HAP-1 (cell line): ENCODE data around the gene RXRA.

Experiments
- DNase-seq, 2 experiments: peaks; one replicate each; pipeline ENCODE4 v3.0.0-alpha.2; 2016 to 2020; ENCODE audit warnings: low spot score in 2 of 2
- H3K27me3 ChIP-seq: fragments of 250-450 bp; sonication (Bioruptor Pico); 2 replicates; pipeline ENCODE4 v1.5.1; 2020; ENCODE audit warnings: low read depth, mild to moderate bottlenecking, moderate library complexity
- H3K36me3 ChIP-seq: fragments of 250-450 bp; sonication (Bioruptor Pico); replicated peaks from 2 replicates; pipeline ENCODE4 v1.5.1; 2020; ENCODE audit warnings: mild to moderate bottlenecking
- H3K4me1 ChIP-seq: fragments of 250-450 bp; sonication (Bioruptor Pico); 2 replicates; pipeline ENCODE4 v1.5.1; 2020; ENCODE audit warnings: mild to moderate bottlenecking
- H3K4me3 ChIP-seq: fragments of 250-450 bp; sonication (Bioruptor Pico); 2 replicates; pipeline ENCODE4 v1.5.1; 2020; ENCODE audit warnings: mild to moderate bottlenecking, moderate library complexity
- H3K9me3 ChIP-seq: fragments of 250-450 bp; sonication (Bioruptor Pico); 2 replicates; pipeline ENCODE4 v1.5.1; 2020; ENCODE audit warnings: mild to moderate bottlenecking, moderate library complexity
- in situ Hi-C: fragments of 300-500 bp; cut with MboI; formaldehyde crosslinking; loops from 3 replicates; pipeline ENCODE4 v1.14.3; 2020; ENCODE audit warnings: low sequenced_read_pairs, inconsistent platforms, mixed read lengths

RXRA gene

GRCh38 chr9:134458207-134459108 lies 132.2 kb downstream of the RXRA start:
- Histone ChIP-seq H3K9me3 (no peaks in the 10 kb centered on the region), H3K27me3 (no peaks in the 10 kb centered on the region), H3K4me3 (no peak overlapping the region), H3K36me3 (no peaks in the 10 kb centered on the region), H3K4me1 (no peaks in the 10 kb centered on the region)
- no peak for DNase-seq
- in situ Hi-C loops: no loop called here

GRCh38 chr9:134459164-134459563 lies 132.9 kb downstream of the RXRA start:
- H3K36me3 ChIP-seq: no peaks in the 10 kb centered on the region
- H3K4me3 ChIP-seq: no peak overlapping the region
- H3K9me3 ChIP-seq: no peaks in the 10 kb centered on the region
- no peak for DNase-seq
- H3K27me3 ChIP-seq: no peaks in the 10 kb centered on the region
- H3K4me1 ChIP-seq: no peaks in the 10 kb centered on the region
- in situ Hi-C loops: no loop called here

DNA sequence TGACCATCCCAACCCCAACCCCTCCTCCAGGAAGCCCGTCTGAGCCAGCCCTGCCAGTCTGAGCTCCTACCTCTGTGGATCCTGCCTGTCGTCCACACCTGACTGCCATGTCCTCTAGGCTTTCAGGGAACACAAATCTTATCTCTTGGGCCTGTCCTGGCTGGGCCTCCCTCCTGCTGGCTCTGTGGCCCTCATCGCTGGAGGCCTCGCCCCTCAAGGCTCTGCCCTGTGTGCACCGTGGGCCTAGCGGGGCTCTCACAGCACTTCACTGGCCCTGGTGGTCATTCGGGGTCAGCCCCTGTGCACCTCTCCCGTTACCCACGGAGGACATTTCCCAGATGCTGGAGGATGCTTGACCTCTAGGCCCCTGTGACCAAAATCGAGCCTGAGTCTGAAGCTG lies 133.3 kb downstream of the RXRA start:
- H3K9me3 ChIP-seq: no peaks in the 10 kb centered on the region
- H3K36me3 ChIP-seq: no peaks in the 10 kb centered on the region
- H3K4me1 ChIP-seq: no peaks in the 10 kb centered on the region
- in situ Hi-C loops: no loop called here
- H3K4me3 ChIP-seq: no peak overlapping the region
- no peak for DNase-seq
- H3K27me3 ChIP-seq: no peaks in the 10 kb centered on the region

GRCh38 chr9:134460206-134460605 lies 134.0 kb downstream of the RXRA start:
- Histone ChIP-seq H3K4me1 (no peaks in the 10 kb centered on the region), H3K9me3 (no peaks in the 10 kb centered on the region), H3K4me3 (no peak overlapping the region), H3K27me3 (no peaks in the 10 kb centered on the region), H3K36me3 (no peaks in the 10 kb centered on the region)
- no peak for DNase-seq
- in situ Hi-C loops: no loop called here

DNA sequence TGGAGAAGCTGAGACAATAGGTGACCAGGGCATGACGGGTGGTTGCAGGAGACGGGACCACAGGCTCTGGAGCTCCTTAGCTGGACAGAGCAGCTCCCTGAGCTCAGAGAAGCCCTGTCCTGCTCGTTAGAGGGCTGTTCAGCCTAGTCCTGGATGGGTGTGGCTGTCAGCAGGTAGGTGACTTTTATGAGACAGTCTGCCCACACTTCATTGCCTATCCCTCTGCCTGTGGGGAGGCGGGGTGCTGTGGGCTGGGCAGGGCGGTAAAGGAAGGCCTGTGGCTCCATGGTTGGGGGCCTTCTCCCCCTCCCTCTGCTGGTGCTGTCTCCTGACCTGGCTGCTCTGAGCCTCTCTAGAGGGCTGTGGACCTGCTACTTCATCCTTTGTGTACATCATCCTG lies 134.6 kb downstream of the RXRA start:
- in situ Hi-C loops: no loop called here
- Histone ChIP-seq H3K4me1 (no peaks in the 10 kb centered on the region), H3K4me3 (no peak overlapping the region), H3K9me3 (no peaks in the 10 kb centered on the region), H3K36me3 (no peaks in the 10 kb centered on the region), H3K27me3 (no peaks in the 10 kb centered on the region)
- no peak for DNase-seq

- DNase-seq: no peak
- in situ Hi-C loops: no loop called here
Observed at GRCh38 chr9:134461426-134461982, 135.2 kb downstream of the RXRA start.

DNA sequence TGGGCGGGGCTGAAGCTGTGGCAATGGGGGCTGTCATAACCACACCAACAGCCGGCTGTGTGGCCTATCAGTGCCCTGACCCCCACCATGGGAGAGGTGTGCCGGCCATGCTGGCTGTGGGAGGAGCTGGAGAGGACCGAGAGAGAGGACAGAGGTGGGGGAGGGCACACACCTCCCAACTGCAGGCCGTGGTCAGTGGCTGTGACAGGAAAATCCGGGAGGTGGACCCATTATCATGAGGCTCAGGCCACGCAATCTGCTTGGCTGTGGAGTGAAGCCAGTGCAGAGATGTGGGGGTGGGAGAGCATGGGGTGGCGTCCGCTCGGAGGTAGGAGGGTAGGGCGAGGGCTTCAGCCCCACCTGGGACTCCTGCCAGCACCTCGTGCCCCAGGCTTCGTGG lies 136.1 kb downstream of the RXRA start:
- Histone ChIP-seq H3K9me3 (no peaks in the 10 kb centered on the region), H3K36me3 (no peaks in the 10 kb centered on the region), H3K4me3 (no peak overlapping the region), H3K4me1 (no peaks in the 10 kb centered on the region), H3K27me3 (no peaks in the 10 kb centered on the region)
- DNase-seq: no peak
- in situ Hi-C loops: no loop called here

More at GRCh38 chr9:134461426-134461982, 135.2 kb downstream of the RXRA start:
- H3K4me3 ChIP-seq: no peak overlapping the region
- H3K4me1 ChIP-seq: no peaks in the 10 kb centered on the region
- no peaks in the 10 kb centered on the region for H3K27me3 ChIP-seq
- no peaks in the 10 kb centered on the region for H3K36me3 ChIP-seq
- no peaks in the 10 kb centered on the region for H3K9me3 ChIP-seq

GRCh38 chr9:134463280-134463679 lies 137.0 kb downstream of the RXRA start:
- no peaks in the 10 kb centered on the region for H3K27me3 ChIP-seq
- H3K9me3 ChIP-seq: no peaks in the 10 kb centered on the region
- DNase-seq: no peak
- H3K4me1 ChIP-seq: no peaks in the 10 kb centered on the region
- H3K36me3 ChIP-seq: no peaks in the 10 kb centered on the region
- in situ Hi-C loops: no loop called here
- no peak overlapping the region for H3K4me3 ChIP-seq

DNA sequence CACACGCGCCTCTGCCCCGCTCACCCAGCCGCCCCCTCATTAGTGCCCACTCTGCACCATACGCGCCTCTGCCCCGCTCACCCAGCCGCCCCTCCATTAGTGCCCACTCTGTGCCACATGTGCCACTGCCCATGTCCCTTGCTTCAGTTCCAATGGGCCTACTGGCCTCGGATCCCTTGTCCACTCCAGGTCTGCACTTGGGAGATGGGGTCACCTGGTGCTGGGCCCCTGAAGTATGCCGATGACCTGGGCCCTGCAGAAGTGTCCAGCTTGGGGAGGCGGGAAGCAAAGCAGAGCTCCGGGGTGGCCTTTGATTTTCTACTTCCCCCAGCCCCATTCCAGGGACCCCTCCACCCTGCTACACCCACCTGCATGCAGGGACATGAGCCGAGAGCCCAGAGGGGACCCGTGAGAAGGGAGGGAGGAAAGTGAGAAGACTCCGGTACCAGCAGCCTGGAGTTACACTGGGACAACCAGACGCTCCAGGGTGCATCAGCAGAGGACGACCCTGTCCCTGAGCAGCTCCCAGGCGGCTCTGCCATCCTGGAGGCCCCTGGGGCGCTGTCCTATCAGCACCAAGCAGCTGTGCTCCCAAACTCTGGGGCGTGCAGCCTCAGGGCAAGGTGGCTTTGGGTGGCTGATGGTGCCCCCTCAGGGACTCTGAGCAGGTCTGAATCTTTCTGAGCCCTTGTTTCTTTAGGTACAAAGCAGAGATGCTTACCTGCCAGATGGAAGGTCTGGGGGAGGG lies 140.8 kb downstream of the RXRA start:
- no peak overlapping the region for H3K4me3 ChIP-seq
- in situ Hi-C loops: no loop called here
- no peaks in the 10 kb centered on the region for H3K9me3 ChIP-seq
- no peaks in the 10 kb centered on the region for H3K36me3 ChIP-seq
- no peaks in the 10 kb centered on the region for H3K4me1 ChIP-seq
- no peak for DNase-seq
- no peaks in the 10 kb centered on the region for H3K27me3 ChIP-seq

- H3K36me3 ChIP-seq: no peaks in the 10 kb centered on the region
- H3K4me3 ChIP-seq: no peak overlapping the region
- H3K27me3 ChIP-seq: no peaks in the 10 kb centered on the region
- in situ Hi-C loops: no loop called here
- H3K4me1 ChIP-seq: no peaks in the 10 kb centered on the region
- no peaks in the 10 kb centered on the region for H3K9me3 ChIP-seq
- no peak for DNase-seq
Observed at GRCh38 chr9:134468358-134468757, 142.1 kb downstream of the RXRA start.

- in situ Hi-C loops: no loop called here
- Histone ChIP-seq H3K9me3 (no peaks in the 10 kb centered on the region), H3K36me3 (no peaks in the 10 kb centered on the region), H3K4me3 (no peak overlapping the region), H3K4me1 (no peaks in the 10 kb centered on the region), H3K27me3 (no peaks in the 10 kb centered on the region)
- no peak for DNase-seq
Observed at GRCh38 chr9:134469041-134469875, 143.0 kb downstream of the RXRA start.

DNA sequence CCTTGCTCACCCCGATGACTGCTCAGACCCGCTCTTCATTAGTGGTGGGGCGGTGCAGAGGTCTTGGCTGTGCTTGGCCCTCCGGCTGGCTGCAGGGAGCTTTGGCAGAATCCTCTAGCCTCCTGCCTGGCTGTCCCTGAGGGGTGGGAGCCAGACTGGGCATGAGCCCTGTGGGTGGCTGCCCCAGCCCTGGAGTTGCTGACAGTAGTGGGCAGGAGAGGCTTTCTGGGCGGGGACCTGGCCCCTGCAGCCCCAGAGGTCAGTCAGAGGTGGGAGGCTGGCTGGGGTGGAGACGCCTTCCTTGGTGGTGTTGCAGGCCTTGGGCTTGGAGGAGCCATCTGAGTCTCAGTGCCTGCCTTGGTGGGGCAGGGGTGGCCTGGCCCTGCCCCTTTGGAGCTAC lies 146.0 kb downstream of the RXRA start:
- Histone ChIP-seq H3K4me3 (no peak overlapping the region), H3K36me3 (no peaks in the 10 kb centered on the region), H3K4me1 (no peaks in the 10 kb centered on the region), H3K27me3 (no peaks in the 10 kb centered on the region), H3K9me3 (no peaks in the 10 kb centered on the region)
- DNase-seq: no peak
- in situ Hi-C loops: no loop called here

DNA sequence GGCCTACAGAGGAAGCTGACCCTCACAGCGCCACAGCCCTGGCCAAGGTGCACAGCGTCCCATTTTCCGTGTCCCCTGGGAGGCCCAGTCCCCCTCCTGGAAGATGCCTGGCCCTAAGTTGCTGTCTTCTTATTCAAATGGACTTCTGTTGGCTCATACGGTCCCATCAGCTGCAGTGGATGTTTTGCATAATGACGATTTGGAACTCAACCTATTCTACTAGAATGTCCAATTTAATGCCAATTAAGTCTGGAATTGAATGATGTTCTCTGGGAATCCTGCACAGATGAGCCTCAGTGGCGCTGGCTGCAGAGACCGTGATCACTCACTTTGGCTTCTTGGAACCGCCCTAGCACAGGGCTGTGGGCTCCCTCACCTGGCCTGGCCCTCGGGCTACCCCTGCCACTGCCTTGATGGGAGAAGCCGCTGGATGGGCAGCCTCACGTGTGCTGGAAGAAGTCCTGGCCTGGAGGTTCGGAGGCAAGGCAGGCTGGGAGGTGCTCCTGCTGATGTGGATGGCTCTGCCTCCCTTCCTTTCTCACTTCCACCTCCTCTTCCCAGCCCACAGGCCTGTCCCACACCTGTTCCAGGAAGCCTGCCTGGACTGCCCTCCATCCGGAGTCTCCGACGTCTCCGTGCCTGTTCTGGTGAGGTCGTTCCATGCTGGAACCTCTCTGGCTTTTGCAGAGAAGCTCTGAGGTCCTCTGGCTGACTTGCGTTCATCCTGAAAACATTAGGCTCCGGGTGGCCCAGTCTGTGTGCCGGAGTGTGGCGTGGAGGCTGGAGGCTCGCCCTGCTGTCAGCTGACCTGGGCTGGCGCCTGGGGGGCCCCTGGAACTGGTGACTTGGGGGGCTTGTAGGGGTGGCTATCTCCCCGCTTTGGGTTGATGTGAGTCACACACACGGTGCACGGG lies 147.1 kb downstream of the RXRA start:
- Histone ChIP-seq H3K9me3 (no peaks in the 10 kb centered on the region), H3K4me1 (no peaks in the 10 kb centered on the region), H3K27me3 (no peaks in the 10 kb centered on the region), H3K4me3 (no peak overlapping the region), H3K36me3 (no peaks in the 10 kb centered on the region)
- DNase-seq: no peak
- in situ Hi-C loops: no loop called here
